ENCODE measurements around the gene ZSCAN18. TPM values are rescaled to one million over a fixed set of nuclear protein-coding genes. Genes with fewer than 3 reads are reported as not detected.

Gene ZSCAN18
- total RNA-seq, 2 experiments from 2014 or later = not detected

DNA sequence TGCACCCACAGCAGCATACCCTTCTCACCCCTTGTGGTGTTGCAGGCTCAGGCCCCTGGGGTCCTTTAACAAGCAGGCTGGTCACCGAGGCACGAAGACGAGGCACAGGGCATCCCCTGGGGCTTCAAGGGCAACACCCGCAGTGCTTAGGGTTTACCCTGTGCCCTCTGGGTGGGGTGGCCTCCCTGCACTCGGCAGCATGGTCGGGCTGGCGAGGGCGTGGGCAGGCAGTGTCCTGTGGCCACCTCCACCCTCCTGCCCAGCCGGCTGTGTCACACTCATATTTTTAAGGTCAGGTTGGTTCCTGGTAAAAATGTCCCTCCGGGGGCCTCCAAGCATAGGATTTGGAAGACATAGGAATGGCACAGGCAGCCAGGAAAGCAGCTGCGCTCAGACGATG is 50.4 kb downstream of the ZSCAN18 start:
- no peak overlapping the region for H3K27ac ChIP-seq (ENCODE audit: low read depth, low read length, poor library complexity, severe bottlenecking)
- H3K9me2 ChIP-seq (ENCODE audit: insufficient read depth, low read length) = no peaks in the 10 kb centered on the region
- ChIA-PET POLR2A (no interaction called here), CTCF (ENCODE audit: unreplicated experiment) (no interaction called here)
- H2AFZ ChIP-seq (ENCODE audit: low read length) = no peak overlapping the region
- no peaks in the 10 kb centered on the region for H3K36me3 ChIP-seq (ENCODE audit: insufficient read depth, low read length)
- intact Hi-C loops (cut with micrococcal nuclease; ENCODE audit: unreplicated experiment) = no loop called here
- no TSS peak for BruUV-seq (replicated peaks)
- H3K4me1 ChIP-seq (ENCODE audit: insufficient read depth, low read length, poor library complexity, severe bottlenecking) = no peaks in the 10 kb centered on the region
- no peaks in the 10 kb centered on the region for H3K9me3 ChIP-seq (ENCODE audit: low read length)
- no peaks in the 10 kb centered on the region for H3K79me2 ChIP-seq (ENCODE audit: insufficient read depth, low read depth, low read length)
- H3K4me2 ChIP-seq (ENCODE audit: low read length) = no peak overlapping the region
- TF ChIP-seq EZH2phosphoT487 (IDR thresholded peaks at IDR 0.05; ENCODE audit: borderline replicate concordance, low read depth, low read length) = no peak
- TF ChIP-seq, protein P1, sequence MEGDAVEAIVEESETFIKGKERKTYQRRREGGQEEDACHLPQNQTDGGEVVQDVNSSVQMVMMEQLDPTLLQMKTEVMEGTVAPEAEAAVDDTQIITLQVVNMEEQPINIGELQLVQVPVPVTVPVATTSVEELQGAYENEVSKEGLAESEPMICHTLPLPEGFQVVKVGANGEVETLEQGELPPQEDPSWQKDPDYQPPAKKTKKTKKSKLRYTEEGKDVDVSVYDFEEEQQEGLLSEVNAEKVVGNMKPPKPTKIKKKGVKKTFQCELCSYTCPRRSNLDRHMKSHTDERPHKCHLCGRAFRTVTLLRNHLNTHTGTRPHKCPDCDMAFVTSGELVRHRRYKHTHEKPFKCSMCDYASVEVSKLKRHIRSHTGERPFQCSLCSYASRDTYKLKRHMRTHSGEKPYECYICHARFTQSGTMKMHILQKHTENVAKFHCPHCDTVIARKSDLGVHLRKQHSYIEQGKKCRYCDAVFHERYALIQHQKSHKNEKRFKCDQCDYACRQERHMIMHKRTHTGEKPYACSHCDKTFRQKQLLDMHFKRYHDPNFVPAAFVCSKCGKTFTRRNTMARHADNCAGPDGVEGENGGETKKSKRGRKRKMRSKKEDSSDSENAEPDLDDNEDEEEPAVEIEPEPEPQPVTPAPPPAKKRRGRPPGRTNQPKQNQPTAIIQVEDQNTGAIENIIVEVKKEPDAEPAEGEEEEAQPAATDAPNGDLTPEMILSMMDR (conservative IDR thresholded peaks at IDR 0.05; ENCODE audit: low read length) = no peak
- H4K20me1 ChIP-seq (ENCODE audit: insufficient read depth, low read length) = no peaks in the 10 kb centered on the region
- H3K4me3 ChIP-seq (ENCODE audit: low read depth, low read length, poor library complexity, severe bottlenecking) = no peak overlapping the region
- DNase-seq (ENCODE audit: low spot score) = no peak

DNA sequence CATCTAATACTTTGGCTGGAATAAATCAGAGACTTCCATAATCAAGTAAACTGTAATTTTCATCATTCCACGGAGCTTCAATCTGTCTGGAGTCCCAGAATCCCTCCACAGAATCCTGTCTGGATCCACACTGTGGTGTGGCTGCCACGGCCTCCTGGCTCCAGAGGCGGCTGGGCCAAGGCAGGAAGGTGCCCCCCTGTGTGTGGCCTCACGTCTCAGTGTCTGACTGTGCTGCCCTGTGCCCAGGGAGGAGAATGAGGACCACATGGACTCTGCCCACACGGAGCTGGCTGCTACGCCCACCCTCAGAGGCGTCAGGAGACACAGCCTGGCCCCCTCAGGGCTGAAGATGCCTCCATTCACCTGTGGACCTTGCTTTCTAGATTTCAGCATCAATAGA is 51.2 kb downstream of the ZSCAN18 start:
- POLR2A ChIA-PET = no interaction called here
- H2AFZ ChIP-seq (ENCODE audit: low read length) = no peak overlapping the region
- intact Hi-C loops (cut with micrococcal nuclease; ENCODE audit: unreplicated experiment) = no loop called here
- DNase-seq (ENCODE audit: low spot score) = no peak
- no peaks in the 10 kb centered on the region for H4K20me1 ChIP-seq (ENCODE audit: insufficient read depth, low read length)
- H3K79me2 ChIP-seq (ENCODE audit: insufficient read depth, low read depth, low read length) = no peaks in the 10 kb centered on the region
- BruUV-seq (replicated peaks) = no TSS peak
- CTCF ChIA-PET (ENCODE audit: unreplicated experiment) = no interaction called here
- no peaks in the 10 kb centered on the region for H3K9me2 ChIP-seq (ENCODE audit: insufficient read depth, low read length)
- no peaks in the 10 kb centered on the region for H3K4me1 ChIP-seq (ENCODE audit: insufficient read depth, low read length, poor library complexity, severe bottlenecking)
- TF ChIP-seq, protein P1 (conservative IDR thresholded peaks at IDR 0.05; ENCODE audit: low read length) = no peak
- TF ChIP-seq EZH2phosphoT487 (IDR thresholded peaks at IDR 0.05; ENCODE audit: borderline replicate concordance, low read depth, low read length) = no peak
- H3K36me3 ChIP-seq (ENCODE audit: insufficient read depth, low read length) = no peaks in the 10 kb centered on the region
- H3K9me3 ChIP-seq (ENCODE audit: low read length) = no peaks in the 10 kb centered on the region
- no peak overlapping the region for H3K4me3 ChIP-seq (ENCODE audit: low read depth, low read length, poor library complexity, severe bottlenecking)
- H3K27ac ChIP-seq (ENCODE audit: low read depth, low read length, poor library complexity, severe bottlenecking) = no peak overlapping the region
- no peak overlapping the region for H3K4me2 ChIP-seq (ENCODE audit: low read length)

DNA sequence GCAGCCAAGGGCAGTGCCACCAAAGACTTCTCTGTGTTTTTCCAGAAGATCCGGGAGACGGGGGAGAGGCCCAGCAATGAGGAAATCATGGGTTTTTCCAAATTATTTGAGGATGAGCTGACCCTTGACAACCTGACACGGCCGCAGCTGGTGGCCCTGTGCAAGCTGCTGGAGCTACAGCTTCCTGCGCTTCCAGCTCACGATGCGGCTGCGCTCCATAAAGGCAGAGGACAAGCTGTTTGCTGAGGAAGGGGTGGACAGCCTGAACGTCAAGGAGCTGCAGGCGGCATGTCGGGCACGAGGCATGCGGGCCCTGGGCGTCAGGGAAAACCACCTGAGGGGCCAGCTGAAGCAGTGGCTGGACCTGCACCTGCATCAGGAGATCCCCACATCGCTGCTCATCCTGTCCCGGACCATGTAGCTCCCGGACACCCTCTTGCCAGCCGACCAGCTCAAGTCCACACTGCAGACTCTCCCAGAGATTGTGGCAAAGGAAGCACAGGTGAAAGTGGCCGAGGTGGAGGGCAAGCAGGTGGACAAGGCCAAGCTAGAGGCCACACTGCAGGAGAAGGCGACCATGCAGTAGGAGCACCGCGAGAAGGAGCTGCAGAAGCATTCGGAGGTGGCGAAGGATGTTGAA is 52.5 kb downstream of the ZSCAN18 start:
- TF ChIP-seq, protein P1 (conservative IDR thresholded peaks at IDR 0.05; ENCODE audit: low read length) = no peak
- no peak for TF ChIP-seq EZH2phosphoT487 (IDR thresholded peaks at IDR 0.05; ENCODE audit: borderline replicate concordance, low read depth, low read length)
- no peaks in the 10 kb centered on the region for H4K20me1 ChIP-seq (ENCODE audit: insufficient read depth, low read length)
- H3K36me3 ChIP-seq (ENCODE audit: insufficient read depth, low read length) = no peaks in the 10 kb centered on the region
- no peak for DNase-seq (ENCODE audit: low spot score)
- H3K9me2 ChIP-seq (ENCODE audit: insufficient read depth, low read length) = no peaks in the 10 kb centered on the region
- H3K4me1 ChIP-seq (ENCODE audit: insufficient read depth, low read length, poor library complexity, severe bottlenecking) = no peaks in the 10 kb centered on the region
- H3K9me3 ChIP-seq (ENCODE audit: low read length) = no peaks in the 10 kb centered on the region
- no TSS peak for BruUV-seq (replicated peaks)
- H2AFZ ChIP-seq (ENCODE audit: low read length) = no peak overlapping the region
- H3K4me3 ChIP-seq (ENCODE audit: low read depth, low read length, poor library complexity, severe bottlenecking) = no peak overlapping the region
- ChIA-PET POLR2A (no interaction called here), CTCF (ENCODE audit: unreplicated experiment) (no interaction called here)
- intact Hi-C loops (cut with micrococcal nuclease; ENCODE audit: unreplicated experiment) = no loop called here
- no peak overlapping the region for H3K4me2 ChIP-seq (ENCODE audit: low read length)
- H3K27ac ChIP-seq (ENCODE audit: low read depth, low read length, poor library complexity, severe bottlenecking) = no peak overlapping the region
- H3K79me2 ChIP-seq (ENCODE audit: insufficient read depth, low read depth, low read length) = no peaks in the 10 kb centered on the region

Measured in OCI-LY7 (cell line).